Loucy (cell line): ENCODE results near the gene SSPN.

Source experiments
- EZH2phosphoT487 ChIP-seq: fragments of 200-600 bp; IDR thresholded peaks from 2 replicates; pipeline ENCODE4 v1.6.1; 2018; ENCODE audit warnings: antibody characterized with exemption, mild to moderate bottlenecking, moderate library complexity, borderline replicate concordance
- TF ChIP-seq, protein P1 (sequence below): fragments of 200-600 bp; sonication (generic); conservative IDR thresholded peaks from 2 replicates; pipeline ENCODE4 v1.5.1; 2014; ENCODE audit warnings: mild to moderate bottlenecking, antibody characterized with exemption, low read length

DNA sequence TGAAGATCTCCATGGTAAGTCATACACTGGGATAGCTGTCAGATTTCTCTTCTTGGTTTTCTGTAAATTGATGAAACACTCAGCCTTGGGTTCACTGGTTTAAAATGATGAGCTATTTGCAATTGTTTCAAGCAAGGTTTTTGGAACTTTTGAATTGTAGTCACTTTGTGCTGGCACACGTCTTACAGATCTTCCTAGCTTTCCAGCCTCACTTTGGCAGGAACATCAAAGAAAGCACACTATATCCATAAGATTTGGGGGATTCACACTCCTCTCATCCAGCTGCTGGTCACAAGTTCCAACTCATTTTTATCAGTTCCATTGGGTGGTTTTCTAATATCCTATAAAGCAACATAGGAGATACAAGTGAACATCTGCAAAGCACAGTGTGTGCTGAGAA, 16.0 kb downstream of the SSPN start:
- TF ChIP-seq, protein P1, sequence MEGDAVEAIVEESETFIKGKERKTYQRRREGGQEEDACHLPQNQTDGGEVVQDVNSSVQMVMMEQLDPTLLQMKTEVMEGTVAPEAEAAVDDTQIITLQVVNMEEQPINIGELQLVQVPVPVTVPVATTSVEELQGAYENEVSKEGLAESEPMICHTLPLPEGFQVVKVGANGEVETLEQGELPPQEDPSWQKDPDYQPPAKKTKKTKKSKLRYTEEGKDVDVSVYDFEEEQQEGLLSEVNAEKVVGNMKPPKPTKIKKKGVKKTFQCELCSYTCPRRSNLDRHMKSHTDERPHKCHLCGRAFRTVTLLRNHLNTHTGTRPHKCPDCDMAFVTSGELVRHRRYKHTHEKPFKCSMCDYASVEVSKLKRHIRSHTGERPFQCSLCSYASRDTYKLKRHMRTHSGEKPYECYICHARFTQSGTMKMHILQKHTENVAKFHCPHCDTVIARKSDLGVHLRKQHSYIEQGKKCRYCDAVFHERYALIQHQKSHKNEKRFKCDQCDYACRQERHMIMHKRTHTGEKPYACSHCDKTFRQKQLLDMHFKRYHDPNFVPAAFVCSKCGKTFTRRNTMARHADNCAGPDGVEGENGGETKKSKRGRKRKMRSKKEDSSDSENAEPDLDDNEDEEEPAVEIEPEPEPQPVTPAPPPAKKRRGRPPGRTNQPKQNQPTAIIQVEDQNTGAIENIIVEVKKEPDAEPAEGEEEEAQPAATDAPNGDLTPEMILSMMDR: no peak
- TF ChIP-seq EZH2phosphoT487: no peak
